MCF 10A (cell line): ENCODE results near the gene WDCP. TPM values are rescaled to one million over a fixed set of nuclear protein-coding genes. Genes with fewer than 3 reads are reported as not detected.

Experiments
- BruUV-seq: library from RNA; stranded (reverse); fragments of 400-500 nt; replicated peaks from 2 replicates; lab custom pipeline; 2021; lab: Mats Ljungman, UMichigan
- CTCF ChIA-PET: fragments of 300-600 bp; sonication (Branson Sonifier 250); formaldehyde crosslinking; extraction: SDS; loops from one replicate; lab custom pipeline; 2021; ENCODE audit warnings: antibody characterized with exemption, inconsistent platforms; lab: Yijun Ruan, JAX
- POLR2A ChIA-PET: fragments of 300-600, 350-650 bp; sonication (Branson Sonifier 250); formaldehyde crosslinking; extraction: SDS; loops from one replicate; lab custom pipeline; 2020; ENCODE audit warnings: antibody characterized with exemption, inconsistent platforms; lab: Yijun Ruan, JAX
- DNase-seq: peaks from one replicate; pipeline ENCODE4 v3.0.0-alpha.2; 2018; ENCODE audit not compliant: unreplicated experiment
- H3K27ac Mint-ChIP-seq: one replicate; pipeline ENCODE4 v1.8.0; 2022; ENCODE audit warnings: mild to moderate bottlenecking, low read depth, mixed read lengths; ENCODE audit not compliant: unreplicated experiment
- H3K27me3 Mint-ChIP-seq: one replicate; pipeline ENCODE4 v1.8.0; 2022; ENCODE audit warnings: mixed read lengths; ENCODE audit not compliant: insufficient read depth, unreplicated experiment
- H3K36me3 Mint-ChIP-seq: one replicate; pipeline ENCODE4 v1.8.0; 2022; ENCODE audit warnings: mild to moderate bottlenecking, moderate library complexity, mixed read lengths; ENCODE audit not compliant: insufficient read depth, unreplicated experiment
- H3K4me1 Mint-ChIP-seq: one replicate; pipeline ENCODE4 v1.8.0; 2022; ENCODE audit warnings: mixed read lengths; ENCODE audit not compliant: insufficient read depth, unreplicated experiment
- H3K4me3 Mint-ChIP-seq: one replicate; pipeline ENCODE4 v1.8.0; 2022; ENCODE audit warnings: mild to moderate bottlenecking, moderate library complexity, mixed read lengths; ENCODE audit not compliant: unreplicated experiment
- H3K9me3 Mint-ChIP-seq: one replicate; pipeline ENCODE4 v1.8.0; 2022; ENCODE audit warnings: mixed read lengths; ENCODE audit not compliant: unreplicated experiment
- intact Hi-C: fragments of 100-400 bp; cut with micrococcal nuclease; formaldehyde crosslinking; loops from 2 replicates; pipeline ENCODE4 v1.14.1; 2022
- total RNA-seq: library from RNA; stranded (reverse); gene quantifications from 2 replicates; pipeline ENCODE4 v1.2.3, GENCODE V29; 2022
- TF ChIP-seq, protein P1 (sequence below): fragments of 200-600 bp; IDR thresholded peaks from one replicate; pipeline ENCODE4 v1.8.0; 2022; ENCODE audit warnings: antibody characterized with exemption, mild to moderate bottlenecking; ENCODE audit not compliant: unreplicated experiment

The WDCP gene
- total RNA-seq, 1 experiment from 2014 or later, result 11.2 TPM

DNA sequence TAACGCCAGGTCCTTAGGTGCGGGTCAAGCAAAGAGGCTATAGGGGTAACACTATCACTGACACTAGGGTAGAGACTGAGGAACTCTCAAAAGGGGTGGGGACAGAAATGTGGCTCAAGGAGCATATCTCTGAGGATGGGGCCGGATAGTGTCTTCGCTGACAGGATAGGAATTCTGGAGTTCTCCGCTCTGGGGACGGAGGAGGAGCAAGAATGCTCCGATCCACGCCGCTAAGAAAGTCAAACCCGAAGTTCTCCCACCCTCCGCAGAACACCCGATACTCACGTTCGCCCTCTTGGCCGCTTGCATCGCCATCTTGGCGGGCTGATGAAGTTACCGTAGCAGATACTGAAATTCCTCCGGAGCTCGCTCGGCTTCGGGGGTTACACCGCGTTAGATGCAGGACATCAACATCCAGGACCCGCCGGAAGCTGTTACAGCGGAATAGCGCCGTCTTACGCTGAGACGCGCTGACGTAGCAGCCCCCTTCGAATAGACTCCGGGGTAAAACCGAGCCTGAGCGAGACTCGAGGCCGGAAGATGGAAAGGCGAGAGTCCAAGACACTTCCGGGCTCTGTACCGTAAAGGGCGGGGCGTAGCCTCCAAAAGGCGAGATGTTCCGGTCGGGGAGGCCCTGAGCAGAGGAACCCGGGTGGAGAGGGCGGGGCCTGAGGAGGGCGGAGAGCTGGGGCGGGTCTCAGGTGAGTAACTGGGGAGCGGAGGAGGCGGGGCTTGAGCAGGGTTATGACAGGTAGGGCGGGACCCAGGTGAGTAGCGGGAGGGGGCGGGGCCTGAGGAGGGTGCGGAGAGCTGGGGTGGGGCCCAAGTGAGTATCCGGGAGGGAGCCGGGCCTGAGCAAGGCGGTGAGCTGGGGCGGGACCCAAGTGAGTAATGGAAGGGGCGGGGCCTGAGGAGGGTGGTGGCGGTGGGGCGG is 29.0 kb upstream of the WDCP start, which contains the start of gene SF3B6:
SF3B6 (minus strand) TSS at position 412 of the 934 bp plus-strand sequence; CDS start at position 315, 97 bp downstream.
- DNase-seq, result peak; percentile 100
- peaks cover 22% of the 10 kb centered on the region for H3K4me1 Mint-ChIP-seq
- H3K9me3 Mint-ChIP-seq, result no peaks in the 10 kb centered on the region
- TF ChIP-seq, protein P1, sequence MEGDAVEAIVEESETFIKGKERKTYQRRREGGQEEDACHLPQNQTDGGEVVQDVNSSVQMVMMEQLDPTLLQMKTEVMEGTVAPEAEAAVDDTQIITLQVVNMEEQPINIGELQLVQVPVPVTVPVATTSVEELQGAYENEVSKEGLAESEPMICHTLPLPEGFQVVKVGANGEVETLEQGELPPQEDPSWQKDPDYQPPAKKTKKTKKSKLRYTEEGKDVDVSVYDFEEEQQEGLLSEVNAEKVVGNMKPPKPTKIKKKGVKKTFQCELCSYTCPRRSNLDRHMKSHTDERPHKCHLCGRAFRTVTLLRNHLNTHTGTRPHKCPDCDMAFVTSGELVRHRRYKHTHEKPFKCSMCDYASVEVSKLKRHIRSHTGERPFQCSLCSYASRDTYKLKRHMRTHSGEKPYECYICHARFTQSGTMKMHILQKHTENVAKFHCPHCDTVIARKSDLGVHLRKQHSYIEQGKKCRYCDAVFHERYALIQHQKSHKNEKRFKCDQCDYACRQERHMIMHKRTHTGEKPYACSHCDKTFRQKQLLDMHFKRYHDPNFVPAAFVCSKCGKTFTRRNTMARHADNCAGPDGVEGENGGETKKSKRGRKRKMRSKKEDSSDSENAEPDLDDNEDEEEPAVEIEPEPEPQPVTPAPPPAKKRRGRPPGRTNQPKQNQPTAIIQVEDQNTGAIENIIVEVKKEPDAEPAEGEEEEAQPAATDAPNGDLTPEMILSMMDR, result no peak
- H3K4me3 Mint-ChIP-seq, result peak within 1 kb of the TSS; percentile 97
- no peaks in the 10 kb centered on the region for H3K27me3 Mint-ChIP-seq
- peaks cover 83% of the 10 kb centered on the region for H3K36me3 Mint-ChIP-seq
- ChIA-PET POLR2A (interaction anchor here (0.6 to 3.3 kb wide), 35 partner anchors 8 to 717 kb away, joined by 3 to 72 read pairs (median 5); partner anchors contain the start of genes ATAD2B, CENPO, FKBP1B and ITSN2), CTCF (interaction anchor here (0.6 to 1.3 kb wide), 7 partner anchors 9 to 744 kb away, joined by 3 to 8 read pairs (median 3); partner anchors contain the start of gene TP53I3)
- intact Hi-C loops, result loop anchor here (2.0 kb wide), 1 partner anchor 149 kb away; the partner anchor contains the start of gene ATAD2B
- peak within 1 kb of the TSS; percentile 97 for H3K27ac Mint-ChIP-seq
- TSS peak; percentile 62 for BruUV-seq

GRCh38 chr2:24075259-24075658 is 28.1 kb upstream of the WDCP start:
- CTCF ChIA-PET, result no interaction called here
- Mint-ChIP-seq H3K9me3 (no peaks in the 10 kb centered on the region), H3K4me1 (peaks cover 20% of the 10 kb centered on the region), H3K4me3 (peak overlapping the region; percentile 97), H3K27ac (peak overlapping the region; percentile 97), H3K36me3 (peaks cover 83% of the 10 kb centered on the region), H3K27me3 (no peaks in the 10 kb centered on the region)
- TF ChIP-seq, protein P1, result no peak
- intact Hi-C loops, result no loop called here
- no peak for DNase-seq
- POLR2A ChIA-PET, result interaction anchor here (0.8 to 3.3 kb wide), 11 partner anchors 9 to 258 kb away, joined by 3 to 72 read pairs (median 16); partner anchors contain the start of genes ATAD2B, FKBP1B, TP53I3 and UBXN2A
- BruUV-seq, result no TSS peak

GRCh38 chr2:24073816-24074215 is 26.6 kb upstream of the WDCP start:
- no TSS peak for BruUV-seq
- no peaks in the 10 kb centered on the region for H3K9me3 Mint-ChIP-seq
- peaks cover 20% of the 10 kb centered on the region for H3K4me1 Mint-ChIP-seq
- peak overlapping the region; percentile 97 for H3K4me3 Mint-ChIP-seq
- TF ChIP-seq, protein P1, result no peak
- no peaks in the 10 kb centered on the region for H3K27me3 Mint-ChIP-seq
- CTCF ChIA-PET, result interaction anchor here (0.9 to 1.1 kb wide), 2 partner anchors 22 to 250 kb away, joined by 3 read pairs; no protein-coding TSS in a partner anchor
- no peak for DNase-seq
- POLR2A ChIA-PET, result interaction anchor here (0.6 to 2.2 kb wide), 8 partner anchors 11 to 308 kb away, joined by 3 to 17 read pairs (median 3); partner anchors contain the start of genes ATAD2B, FAM228B, FKBP1B and PFN4
- no peak overlapping the region for H3K27ac Mint-ChIP-seq
- H3K36me3 Mint-ChIP-seq, result peaks cover 86% of the 10 kb centered on the region
- intact Hi-C loops, result no loop called here
